HCT116 (cell line): ENCODE data around the gene ZNF318. TPM values are rescaled to one million over a fixed set of nuclear protein-coding genes. Genes with fewer than 3 reads are reported as not detected.

Source experiments
- ATAC-seq: fragments of 200-7000 bp; cut with Tn5 transposase; 2 replicates; pipeline ENCODE4 v1.9.1; 2020; ENCODE audit warnings: mild to moderate bottlenecking, moderate library complexity
- BruUV-seq: library from RNA; stranded (reverse); fragments of 400-500 nt; replicated peaks from 2 replicates; lab custom pipeline; 2021; lab: Mats Ljungman, UMichigan
- CTCF ChIA-PET: fragments of 300-600 bp; sonication (Branson Sonifier 250); formaldehyde crosslinking; loops from one replicate; lab custom pipeline; 2021; ENCODE audit warnings: antibody characterized with exemption; lab: Charles Lee
- POLR2A ChIA-PET: fragments of 300-600, 350-600 bp; sonication (Branson Sonifier 250); formaldehyde crosslinking; loops from one replicate; lab custom pipeline; 2021; ENCODE audit warnings: antibody characterized with exemption; lab: Charles Lee
- RAD21 ChIA-PET, 2 experiments: fragments of 300-600 bp; sonication (Branson Sonifier 250); formaldehyde crosslinking; loops; one replicate each; lab custom pipeline; 2023; ENCODE audit warnings: low total read pairs in 2 of 2; ENCODE audit not compliant: uncharacterized antibody in 2 of 2, unreplicated experiment in 2 of 2, low non-redundant PET in 1 of 2; lab: Charles Lee
- DNase-seq: peaks from one replicate; pipeline ENCODE4 v3.0.0-alpha.2; 2010; ENCODE audit warnings: low read depth, low spot score
- H2AFZ ChIP-seq: fragments of 200-600 bp; shearing (Covaris generic), sonication (generic); 2 replicates; pipeline ENCODE4 v1.6.1; 2017; ENCODE audit warnings: low read depth, mixed run types, mixed read lengths, antibody characterized with exemption, low read length; ENCODE audit not compliant: poor library complexity, severe bottlenecking
- H3K27ac ChIP-seq: 2 replicates; pipeline ENCODE4 v1.5.1; 2012; ENCODE audit warnings: low read depth, low read length
- H3K27me3 ChIP-seq: fragments of 200-600 bp; sonication (generic); 2 replicates; pipeline ENCODE4 v1.6.1; 2016; ENCODE audit warnings: mixed run types, low read length, mixed read lengths; ENCODE audit not compliant: insufficient read depth
- H3K36me3 ChIP-seq, 2 experiments: fragments of 200-500 bp in 1 of 2; fragments of 200-600 bp in 1 of 2; sonication (Bioruptor generic) in 1 of 2; sonication (generic) in 1 of 2; 2 replicates each; pipeline versions ENCODE4 v1.5.1 to v1.6.1; 2014 to 2016; ENCODE audit warnings: low read length in 2 of 2, inconsistent platforms in 1 of 2, mixed read lengths in 1 of 2, mixed run types in 1 of 2; ENCODE audit not compliant: insufficient read depth in 2 of 2, control insufficient read depth in 1 of 2
- H3K4me1 ChIP-seq, 2 experiments: fragments of 200-600 bp in 1 of 2; sonication (generic) in 1 of 2; 2 replicates each; pipeline versions ENCODE4 v1.5.1 to v1.6.1; 2012 to 2017; ENCODE audit warnings: low read length in 2 of 2, inconsistent platforms in 1 of 2, mild to moderate bottlenecking in 1 of 2, mixed read lengths in 1 of 2, mixed run types in 1 of 2, moderate library complexity in 1 of 2; ENCODE audit not compliant: insufficient read depth in 2 of 2, control insufficient read depth in 1 of 2
- H3K4me2 ChIP-seq: fragments of 200-600 bp; sonication (generic); 2 replicates; pipeline ENCODE4 v1.6.1; 2017; ENCODE audit warnings: mixed run types, low read length, mixed read lengths
- H3K4me3 ChIP-seq, 2 experiments: fragments of 200-600 bp in 1 of 2; sonication (generic) in 1 of 2; replicated peaks in 1 of 2; 2 replicates each; pipeline ENCODE4 v1.5.1; 2011 to 2016; ENCODE audit warnings: low read length in 2 of 2, control low read depth in 1 of 2, low read depth in 1 of 2, mild to moderate bottlenecking in 1 of 2, mixed read lengths in 1 of 2, mixed run types in 1 of 2
- H3K79me2 ChIP-seq: fragments of 200-600 bp; sonication (generic); 2 replicates; pipeline ENCODE4 v1.6.1; 2017; ENCODE audit warnings: mild to moderate bottlenecking, mixed run types, low read length, moderate library complexity, mixed read lengths; ENCODE audit not compliant: insufficient read depth
- H3K9ac ChIP-seq: fragments of 200-600 bp; sonication (generic); 2 replicates; pipeline ENCODE4 v1.6.1; 2016; ENCODE audit warnings: low read length, mixed read lengths
- H3K9me2 ChIP-seq: fragments of 200-600 bp; sonication (generic), shearing (Covaris generic); 2 replicates; pipeline ENCODE4 v1.6.1; 2017; ENCODE audit warnings: mixed run types, mild to moderate bottlenecking, moderate library complexity; ENCODE audit not compliant: insufficient read depth
- H3K9me3 ChIP-seq, 2 experiments: fragments of 200-500 bp in 1 of 2; fragments of 200-600 bp in 1 of 2; sonication (Bioruptor generic) in 1 of 2; sonication (generic) in 1 of 2; 2 replicates each; pipeline ENCODE4 v1.6.1; 2014 to 2017; ENCODE audit warnings: low read length in 2 of 2, mixed read lengths in 2 of 2, inconsistent platforms in 1 of 2, low read depth in 1 of 2, mild to moderate bottlenecking in 1 of 2, mixed run types in 1 of 2, moderate library complexity in 1 of 2; ENCODE audit not compliant: control insufficient read depth in 1 of 2, insufficient read depth in 1 of 2
- H4K20me1 ChIP-seq: fragments of 200-600 bp; sonication (generic), shearing (Covaris generic); 2 replicates; pipeline ENCODE4 v1.6.1; 2017; ENCODE audit warnings: mixed run types, mild to moderate bottlenecking, moderate library complexity; ENCODE audit not compliant: insufficient read depth
- EGR1 ChIP-seq: IDR thresholded peaks from 2 replicates; pipeline ENCODE4 v1.6.1; 2012; ENCODE audit warnings: low read depth
- ELF1 ChIP-seq: IDR thresholded peaks from 2 replicates; pipeline ENCODE4 v1.6.1; 2012; ENCODE audit warnings: low read depth, borderline replicate concordance
- EZH2 ChIP-seq: fragments of 200-600 bp; sonication (generic); IDR thresholded peaks from 2 replicates; pipeline ENCODE4 v1.6.1; 2017; ENCODE audit warnings: antibody characterized with exemption, mixed run types
- RAD21 ChIP-seq: IDR thresholded peaks from 2 replicates; pipeline ENCODE4 v1.6.1; 2012; ENCODE audit warnings: low read depth, mild to moderate bottlenecking
- SP1 ChIP-seq: IDR thresholded peaks from 2 replicates; pipeline ENCODE4 v1.6.1; 2012; ENCODE audit warnings: low read depth
- SRF ChIP-seq: IDR thresholded peaks from 2 replicates; pipeline ENCODE4 v1.6.1; 2012; ENCODE audit warnings: low read depth
- ZFX ChIP-seq: fragments of 450-650 bp; IDR thresholded peaks from 2 replicates; pipeline ENCODE4 v1.6.1; 2017
- ZNF274 ChIP-seq: fragments of 200-500 bp; sonication (Bioruptor generic); IDR thresholded peaks from 2 replicates; pipeline ENCODE4 v1.6.1; 2014; ENCODE audit warnings: mild to moderate bottlenecking, low read depth, low read length, inconsistent platforms
- intact Hi-C: fragments of 100-400 bp; cut with micrococcal nuclease; formaldehyde crosslinking; loops from 2 replicates; pipeline ENCODE4 v1.10.0; 2022
- total RNA-seq: library from RNA; stranded (reverse); gene quantifications from one replicate; pipeline ENCODE4 v1.2.1, GENCODE V29; 2021; ENCODE audit not compliant: unreplicated experiment
- TF ChIP-seq, protein P1 (sequence below): IDR thresholded peaks from 2 replicates; pipeline ENCODE4 v1.6.1; 2012; ENCODE audit warnings: low read depth
- TF ChIP-seq, protein P2 (sequence below): IDR thresholded peaks from 2 replicates; pipeline ENCODE4 v1.6.1; 2012

ZNF318 gene
- total RNA-seq, 1 experiment from 2014 or later, result 15.2 TPM

DNA sequence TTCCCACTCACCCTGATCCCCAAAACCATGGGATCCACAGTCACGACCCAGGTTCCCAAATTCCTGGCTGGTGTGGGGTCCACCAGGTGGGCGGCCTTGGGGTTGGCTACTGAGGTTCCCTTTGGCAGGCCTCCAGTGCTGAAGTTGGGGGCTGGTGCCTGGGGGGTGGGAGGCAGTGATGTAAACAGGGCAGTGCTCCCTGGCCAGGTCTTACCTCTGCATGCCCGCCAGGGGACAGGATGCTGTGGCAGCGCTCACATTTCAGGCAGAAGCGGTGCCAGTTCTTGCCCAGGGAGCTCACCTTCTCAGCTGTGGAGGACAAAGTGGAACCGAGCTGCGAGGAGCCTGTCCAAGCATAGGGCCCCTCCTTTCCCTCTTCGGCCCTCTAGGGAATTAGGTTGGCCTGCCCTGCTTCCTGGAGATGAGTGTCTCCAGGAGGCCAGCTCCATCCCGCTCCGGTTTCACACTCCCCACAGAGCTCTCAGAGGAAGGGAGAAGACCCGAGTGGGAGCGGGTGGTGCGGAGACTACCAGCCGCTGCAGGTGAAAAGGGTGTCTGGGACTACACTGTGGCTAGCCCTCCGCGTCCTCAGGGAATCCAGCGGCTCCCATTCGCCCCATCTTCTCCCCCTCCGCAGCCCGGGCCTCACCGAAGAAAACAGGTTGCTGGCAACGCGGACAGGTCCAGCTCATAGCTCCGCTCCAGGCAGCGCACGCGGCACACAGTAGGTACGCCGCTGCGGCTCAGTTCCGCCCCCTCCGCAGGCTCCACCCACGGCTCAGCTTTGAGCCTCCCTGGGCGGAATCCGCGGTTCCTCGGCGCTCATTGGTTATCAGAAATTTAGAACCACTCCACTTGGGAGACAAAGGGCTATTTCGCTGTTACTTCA, 61.1 kb downstream of the ZNF318 start, which contains the start of gene CRIP3:
TSS of gene CRIP3 (minus strand) at position 726 of the 889 bp plus-strand sequence. CDS start at position 692, 34 bp downstream.
- Histone ChIP-seq H3K27me3 (no peaks in the 10 kb centered on the region), H2AFZ (no peak within 1 kb of the TSS)
- TF ChIP-seq EZH2 (no peak), SRF (no peak), ELF1 (no peak), RAD21 (no peak), ZFX (no peak), EGR1 (no peak), SP1 (no peak), ZNF274 (no peak)
- TF ChIP-seq, protein P1, sequence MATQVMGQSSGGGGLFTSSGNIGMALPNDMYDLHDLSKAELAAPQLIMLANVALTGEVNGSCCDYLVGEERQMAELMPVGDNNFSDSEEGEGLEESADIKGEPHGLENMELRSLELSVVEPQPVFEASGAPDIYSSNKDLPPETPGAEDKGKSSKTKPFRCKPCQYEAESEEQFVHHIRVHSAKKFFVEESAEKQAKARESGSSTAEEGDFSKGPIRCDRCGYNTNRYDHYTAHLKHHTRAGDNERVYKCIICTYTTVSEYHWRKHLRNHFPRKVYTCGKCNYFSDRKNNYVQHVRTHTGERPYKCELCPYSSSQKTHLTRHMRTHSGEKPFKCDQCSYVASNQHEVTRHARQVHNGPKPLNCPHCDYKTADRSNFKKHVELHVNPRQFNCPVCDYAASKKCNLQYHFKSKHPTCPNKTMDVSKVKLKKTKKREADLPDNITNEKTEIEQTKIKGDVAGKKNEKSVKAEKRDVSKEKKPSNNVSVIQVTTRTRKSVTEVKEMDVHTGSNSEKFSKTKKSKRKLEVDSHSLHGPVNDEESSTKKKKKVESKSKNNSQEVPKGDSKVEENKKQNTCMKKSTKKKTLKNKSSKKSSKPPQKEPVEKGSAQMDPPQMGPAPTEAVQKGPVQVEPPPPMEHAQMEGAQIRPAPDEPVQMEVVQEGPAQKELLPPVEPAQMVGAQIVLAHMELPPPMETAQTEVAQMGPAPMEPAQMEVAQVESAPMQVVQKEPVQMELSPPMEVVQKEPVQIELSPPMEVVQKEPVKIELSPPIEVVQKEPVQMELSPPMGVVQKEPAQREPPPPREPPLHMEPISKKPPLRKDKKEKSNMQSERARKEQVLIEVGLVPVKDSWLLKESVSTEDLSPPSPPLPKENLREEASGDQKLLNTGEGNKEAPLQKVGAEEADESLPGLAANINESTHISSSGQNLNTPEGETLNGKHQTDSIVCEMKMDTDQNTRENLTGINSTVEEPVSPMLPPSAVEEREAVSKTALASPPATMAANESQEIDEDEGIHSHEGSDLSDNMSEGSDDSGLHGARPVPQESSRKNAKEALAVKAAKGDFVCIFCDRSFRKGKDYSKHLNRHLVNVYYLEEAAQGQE, result no peak
- TF ChIP-seq, protein P2, sequence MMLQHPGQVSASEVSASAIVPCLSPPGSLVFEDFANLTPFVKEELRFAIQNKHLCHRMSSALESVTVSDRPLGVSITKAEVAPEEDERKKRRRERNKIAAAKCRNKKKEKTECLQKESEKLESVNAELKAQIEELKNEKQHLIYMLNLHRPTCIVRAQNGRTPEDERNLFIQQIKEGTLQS, result no peak
- TF ChIP-seq, all 23 proteins: peak for 0
- no peak for DNase-seq
- RAD21 ChIA-PET, result no interaction called here
- H3K9ac ChIP-seq, result no peak within 1 kb of the TSS
- no peak within 1 kb of the TSS for H3K4me2 ChIP-seq
- no peak within 1 kb of the TSS for H3K27ac ChIP-seq
- BruUV-seq, result no TSS peak
- peak; percentile 20; the same call in 1 of the 2 replicates for ATAC-seq
- intact Hi-C loops, result no loop called here
- CTCF ChIA-PET, result no interaction called here
- H3K9me3 ChIP-seq, result no peaks in the 10 kb centered on the region
- POLR2A ChIA-PET, result no interaction called here
- peaks cover 2 to 8% of the 10 kb centered on the region in 2 experiments; a peak in 3 of 4 replicates for H3K4me1 ChIP-seq
- no peaks in the 10 kb centered on the region for H4K20me1 ChIP-seq
- H3K4me3 ChIP-seq, result no peak within 1 kb of the TSS
- H3K9me2 ChIP-seq, result no peaks in the 10 kb centered on the region
- H3K36me3 ChIP-seq, result no peaks in the 10 kb centered on the region
- H3K79me2 ChIP-seq, result no peaks in the 10 kb centered on the region
